Transverse colon (tissue), 4 donors: ENCODE results near the gene BRME1. TPM values are rescaled to one million over a fixed set of nuclear protein-coding genes. Genes with fewer than 3 reads are reported as not detected.
A peak's percentile ranks its signal among the peaks of the same experiment; 100 is the strongest.

ENCODE experiments used
- DNase-seq: peaks from one replicate; pipeline ENCODE4 v3.0.0-alpha.2; 2019
- H3K27ac ChIP-seq, 4 donors: fragments of 200-600 bp; sonication (generic); 2 replicates each; pipeline ENCODE4 v1.5.1; 2016 to 2018; ENCODE audit warnings: inconsistent platforms in 4 of 4
- H3K27me3 ChIP-seq: fragments of 200-600 bp; sonication (generic); 2 replicates; pipeline ENCODE4 v1.5.1; 2017; ENCODE audit warnings: inconsistent platforms
- H3K36me3 ChIP-seq, 4 donors: fragments of 200-600 bp; sonication (generic); 2 replicates each; pipeline ENCODE4 v1.5.1; 2017 to 2019; ENCODE audit warnings: inconsistent platforms in 4 of 4
- H3K4me1 ChIP-seq, 4 donors: fragments of 200-600 bp; sonication (generic); 2 replicates each; pipeline ENCODE4 v1.5.1; 2017 to 2020; ENCODE audit warnings: inconsistent platforms in 4 of 4
- H3K4me3 ChIP-seq, 4 donors: fragments of 200-600 bp; sonication (generic); 1 replicate in 1 of 4; 2 replicates in 3 of 4; pipeline versions ENCODE4 v1.5.1 to v1.6.1; 2017 to 2019; ENCODE audit warnings: inconsistent platforms in 4 of 4
- H3K9me3 ChIP-seq, 2 donors: fragments of 200-600 bp; sonication (generic); 2 replicates each; pipeline ENCODE4 v1.5.1; 2017 to 2019; ENCODE audit warnings: inconsistent platforms in 2 of 2
- CTCF ChIP-seq, 5 experiments: fragments of 200-600 bp in 3 of 5; fragments of 450-650 bp in 2 of 5; sonication (generic) in 3 of 5; IDR thresholded peaks; 1 replicate in 2 of 5; 2 replicates in 3 of 5; pipeline ENCODE4 v1.5.1; 2016 to 2017; ENCODE audit warnings: antibody characterized with exemption in 5 of 5, inconsistent platforms in 3 of 5, mild to moderate bottlenecking in 2 of 5, moderate library complexity in 1 of 5
- EP300 ChIP-seq: sonication (generic); formaldehyde crosslinking; IDR thresholded peaks from one replicate; pipeline ENCODE4 v1.6.1; 2017; ENCODE audit warnings: antibody characterized with exemption, low read depth
- POLR2A ChIP-seq: fragments of 450-650 bp; IDR thresholded peaks from one replicate; pipeline ENCODE4 v1.6.1; 2016; ENCODE audit warnings: antibody characterized with exemption, mild to moderate bottlenecking, moderate library complexity
- POLR2AphosphoS5 ChIP-seq, 3 donors: sonication (generic); formaldehyde crosslinking; IDR thresholded peaks; one replicate each; pipeline ENCODE4 v1.6.1; 2016; ENCODE audit warnings: antibody characterized with exemption in 3 of 3
- WGBS, 2 donors: methylation state at CpG; one replicate each; pipeline ENCODE4 v1.1.5; 2018; ENCODE audit warnings: low coverage in 1 of 2; 5-methylcytosine and 5-hydroxymethylcytosine counted together
- in situ Hi-C, 4 donors: fragments of 200-750 bp; cut with MboI; loops; one replicate each; pipeline versions ENCODE4 v1.15.0 to v1.15.1; 2017; ENCODE audit warnings: low sequenced_read_pairs in 3 of 4, low pct_ligation_motif_present in 1 of 4, low pct_unique_long_range_greater_than_20kb in 1 of 4
- intact Hi-C: fragments of 100-400 bp; cut with DNase I; formaldehyde crosslinking; loops from one replicate; pipeline ENCODE4 v1.15.1; 2023; ENCODE audit warnings: low total_unique reads
- total RNA-seq, 4 donors: library from RNA; depleted of rRNA; stranded (reverse); fragments of >200 nt; gene quantifications; one replicate each; pipeline ENCODE4 v1.1.0, GENCODE V29; 2016

BRME1 gene
- total RNA-seq, 4 donors from 2014 or later = 5.2 to 102 (median 6.7) TPM

- no peak for TF ChIP-seq EP300
- no peak for TF ChIP-seq CTCF (IDR thresholded peaks at IDR 0.05)
- TF ChIP-seq POLR2AphosphoS5 (IDR thresholded peaks at IDR 0.05) = no peak
- no peak for TF ChIP-seq POLR2A
- Histone ChIP-seq H3K27ac (no peak overlapping the region), H3K4me3 (no peak overlapping the region), H3K36me3 (no peaks in the 10 kb centered on the region), H3K27me3 (no peaks in the 10 kb centered on the region), H3K9me3 (no peaks in the 10 kb centered on the region), H3K4me1 (peaks cover 0 to 34% (median 20%) of the 10 kb centered on the region in 4 donors)
- intact Hi-C loops = no loop called here
- in situ Hi-C loops = loop anchor here in 2 of 4 donors (10.0 to 25.0 kb wide), 2 partner anchors 159 to 166 kb away; partner anchors contain the start of genes MISP3 (in 1 of the 2) and PALM3 (in 1 of the 2)
- DNase-seq = no peak
- WGBS, 2 donors = 99 to 100% methylated on average over 2 of the region's 2 CpGs
These were observed 9.7 kb downstream of the BRME1 start for GRCh38 chr19:13896227-13896626.

GRCh38 chr19:13894552-13894951 is 11.4 kb downstream of the BRME1 start:
- Histone ChIP-seq H3K4me1 (peaks cover 0 to 30% (median 17%) of the 10 kb centered on the region in 4 donors), H3K27ac (peak overlapping the region; percentile 15 to 69 (median 39)), H3K4me3 (no peak overlapping the region), H3K27me3 (no peaks in the 10 kb centered on the region), H3K36me3 (no peaks in the 10 kb centered on the region), H3K9me3 (no peaks in the 10 kb centered on the region)
- TF ChIP-seq CTCF (IDR thresholded peaks at IDR 0.05) (no peak), POLR2A (no peak)
- no peak for DNase-seq
- WGBS, 2 donors = 51 to 53% methylated on average over 3 to 5 of the region's 5 CpGs
- in situ Hi-C loops = loop anchor here in 2 of 4 donors (10.0 to 25.0 kb wide), 2 partner anchors 160 to 168 kb away; partner anchors contain the start of genes MISP3 (in 1 of the 2) and PALM3 (in 1 of the 2)
- intact Hi-C loops = no loop called here

- DNase-seq = no peak
- TF ChIP-seq POLR2A = no peak
- TF ChIP-seq POLR2AphosphoS5 (IDR thresholded peaks at IDR 0.05) = no peak
- no peak for TF ChIP-seq EP300
- TF ChIP-seq CTCF (IDR thresholded peaks at IDR 0.05) = no peak
- H3K4me3 ChIP-seq = no peak overlapping the region
- H3K9me3 ChIP-seq = no peaks in the 10 kb centered on the region
- H3K27ac ChIP-seq = peak overlapping the region; percentile 69 to 78 (median 70)
- H3K36me3 ChIP-seq = no peaks in the 10 kb centered on the region
- 52 to 74% methylated on average over 3 to 9 of the region's 9 CpGs for WGBS, 2 donors
- intact Hi-C loops (no loop called here), in situ Hi-C loops (loop anchor here in 2 of 4 donors (10.0 to 25.0 kb wide), 2 partner anchors 162 to 169 kb away; partner anchors contain the start of genes MISP3 (in 1 of the 2) and PALM3 (in 1 of the 2))
- peaks cover 1 to 32% (median 19%) of the 10 kb centered on the region in 4 donors for H3K4me1 ChIP-seq
- no peaks in the 10 kb centered on the region for H3K27me3 ChIP-seq
These were observed 13.0 kb downstream of the BRME1 start for GRCh38 chr19:13892870-13893269.

GRCh38 chr19:13890136-13890535 is 15.8 kb downstream of the BRME1 start:
- intact Hi-C loops = no loop called here
- DNase-seq = no peak
- WGBS, 2 donors = 93% methylated on average over 13 of the region's 13 CpGs; no CpG with 5 or more reads in 1 of the 2 donors
- Histone ChIP-seq H3K4me1 (peaks cover 7 to 57% (median 30%) of the 10 kb centered on the region in 4 donors), H3K27me3 (no peaks in the 10 kb centered on the region), H3K36me3 (no peaks in the 10 kb centered on the region), H3K27ac (no peak overlapping the region), H3K9me3 (no peaks in the 10 kb centered on the region), H3K4me3 (no peak overlapping the region)
- in situ Hi-C loops = loop anchor here in 2 of 4 donors (10.0 to 25.0 kb wide), 2 partner anchors 165 to 172 kb away; partner anchors contain the start of genes MISP3 (in 1 of the 2) and PALM3 (in 1 of the 2)
- no peak for TF ChIP-seq POLR2A
- no peak for TF ChIP-seq POLR2AphosphoS5 (IDR thresholded peaks at IDR 0.05)
- TF ChIP-seq CTCF (IDR thresholded peaks at IDR 0.05) = no peak
- TF ChIP-seq EP300 = no peak
